Nephron progenitor cell (in vitro differentiated cells): ENCODE results near the gene CIB4.

ENCODE experiments used
- DNase-seq: peaks from one replicate; pipeline ENCODE4 v3.0.0; 2021
- H3K27ac Mint-ChIP-seq: 2 replicates; pipeline ENCODE4 v1.8.0; 2021; ENCODE audit warnings: mild to moderate bottlenecking, moderate library complexity, mixed read lengths
- H3K27me3 Mint-ChIP-seq: 2 replicates; pipeline ENCODE4 v1.8.0; 2021; ENCODE audit warnings: mild to moderate bottlenecking, low read depth, mixed read lengths; ENCODE audit not compliant: poor library complexity
- H3K36me3 Mint-ChIP-seq: 2 replicates; pipeline ENCODE4 v1.8.0; 2021; ENCODE audit warnings: low read depth, mixed read lengths
- H3K4me1 Mint-ChIP-seq: 2 replicates; pipeline ENCODE4 v1.8.0; 2021; ENCODE audit warnings: mixed read lengths
- H3K4me3 Mint-ChIP-seq: 2 replicates; pipeline ENCODE4 v1.8.0; 2021; ENCODE audit warnings: mild to moderate bottlenecking, moderate library complexity, mixed read lengths
- H3K9me3 Mint-ChIP-seq: 2 replicates; pipeline ENCODE4 v1.8.0; 2021; ENCODE audit warnings: mild to moderate bottlenecking, moderate library complexity, mixed read lengths
- TF ChIP-seq, protein P1 (sequence below): fragments of 200-600 bp; sonication (generic); IDR thresholded peaks from 2 replicates; pipeline ENCODE4 v1.5.0; 2021; ENCODE audit warnings: antibody characterized with exemption

CIB4 gene

DNA sequence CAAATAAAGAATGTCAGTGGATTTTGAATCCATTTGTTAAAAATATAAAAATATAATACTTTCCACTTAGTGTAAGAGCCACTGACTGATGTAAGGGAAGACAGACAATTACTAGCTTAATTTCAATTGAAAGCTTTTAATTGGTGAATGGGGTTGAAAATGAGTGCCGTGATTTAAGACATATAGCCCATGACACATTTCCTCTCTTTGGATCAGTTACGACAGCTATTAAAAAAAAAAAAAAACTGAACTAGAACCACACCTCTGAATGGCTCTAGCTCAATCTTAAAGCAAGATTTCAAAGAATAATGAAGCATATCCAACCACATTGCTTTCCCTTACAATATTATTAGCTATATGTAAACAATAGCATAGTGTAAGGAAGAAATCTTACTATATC, 44.0 kb downstream of the CIB4 start:
- Mint-ChIP-seq H3K9me3 (no peaks in the 10 kb centered on the region), H3K27me3 (peaks cover 30% of the 10 kb centered on the region), H3K27ac (no peak overlapping the region), H3K36me3 (no peaks in the 10 kb centered on the region), H3K4me3 (no peak overlapping the region), H3K4me1 (peaks cover 5% of the 10 kb centered on the region)
- TF ChIP-seq, protein P1, sequence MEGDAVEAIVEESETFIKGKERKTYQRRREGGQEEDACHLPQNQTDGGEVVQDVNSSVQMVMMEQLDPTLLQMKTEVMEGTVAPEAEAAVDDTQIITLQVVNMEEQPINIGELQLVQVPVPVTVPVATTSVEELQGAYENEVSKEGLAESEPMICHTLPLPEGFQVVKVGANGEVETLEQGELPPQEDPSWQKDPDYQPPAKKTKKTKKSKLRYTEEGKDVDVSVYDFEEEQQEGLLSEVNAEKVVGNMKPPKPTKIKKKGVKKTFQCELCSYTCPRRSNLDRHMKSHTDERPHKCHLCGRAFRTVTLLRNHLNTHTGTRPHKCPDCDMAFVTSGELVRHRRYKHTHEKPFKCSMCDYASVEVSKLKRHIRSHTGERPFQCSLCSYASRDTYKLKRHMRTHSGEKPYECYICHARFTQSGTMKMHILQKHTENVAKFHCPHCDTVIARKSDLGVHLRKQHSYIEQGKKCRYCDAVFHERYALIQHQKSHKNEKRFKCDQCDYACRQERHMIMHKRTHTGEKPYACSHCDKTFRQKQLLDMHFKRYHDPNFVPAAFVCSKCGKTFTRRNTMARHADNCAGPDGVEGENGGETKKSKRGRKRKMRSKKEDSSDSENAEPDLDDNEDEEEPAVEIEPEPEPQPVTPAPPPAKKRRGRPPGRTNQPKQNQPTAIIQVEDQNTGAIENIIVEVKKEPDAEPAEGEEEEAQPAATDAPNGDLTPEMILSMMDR = no peak
- DNase-seq = no peak

GRCh38 chr2:26595146-26595545, 46.0 kb downstream of the CIB4 start:
- Mint-ChIP-seq H3K27ac (no peak overlapping the region), H3K4me3 (no peak overlapping the region), H3K4me1 (peaks cover 20% of the 10 kb centered on the region), H3K36me3 (no peaks in the 10 kb centered on the region), H3K27me3 (peaks cover 35% of the 10 kb centered on the region), H3K9me3 (no peaks in the 10 kb centered on the region)
- TF ChIP-seq, protein P1 = no peak
- no peak for DNase-seq

DNA sequence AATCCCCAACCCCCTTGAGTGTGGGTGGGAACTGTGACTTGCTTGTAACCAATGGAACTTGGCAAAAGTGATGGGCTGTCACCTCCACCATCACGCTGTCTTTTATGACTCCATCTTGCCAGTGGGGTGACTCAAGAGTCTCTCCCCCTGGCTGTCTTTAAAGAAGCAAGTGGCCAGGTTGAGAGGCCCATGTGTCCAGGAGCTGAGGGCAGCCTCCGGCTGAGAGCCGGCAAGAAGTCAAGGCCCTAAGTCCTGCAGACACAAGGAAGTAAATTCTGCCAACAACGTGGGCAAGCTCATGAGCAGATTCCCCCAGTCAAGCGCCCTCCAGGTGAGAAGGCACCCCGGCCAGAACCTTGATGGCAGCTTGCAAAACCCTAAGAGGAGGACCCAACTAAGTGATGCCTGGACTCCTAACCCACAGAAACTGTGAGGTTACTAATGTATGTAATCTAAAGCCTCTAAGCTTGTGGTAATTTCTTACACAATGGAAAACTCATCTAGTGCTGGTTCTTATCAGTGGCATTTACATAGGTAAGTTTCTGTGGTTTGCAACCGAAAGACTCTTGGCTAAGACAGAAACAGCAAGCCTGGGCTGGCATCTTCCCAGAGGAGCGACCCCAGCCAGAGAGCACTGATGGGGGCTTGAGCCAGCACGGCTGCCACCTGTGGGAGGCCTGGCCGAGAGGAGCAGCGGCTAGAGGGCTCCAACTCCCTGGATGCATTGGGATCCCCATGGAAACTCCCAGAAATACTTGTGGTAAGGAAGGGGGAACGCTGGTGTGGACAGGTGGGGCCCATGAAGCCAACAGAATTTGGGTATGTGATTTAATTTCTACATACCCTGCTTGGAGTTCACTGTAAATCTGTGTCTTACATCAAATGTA, 49.3 kb downstream of the CIB4 start:
- no peaks in the 10 kb centered on the region for H3K36me3 Mint-ChIP-seq
- peaks cover 52% of the 10 kb centered on the region for H3K27me3 Mint-ChIP-seq
- no peak overlapping the region for H3K27ac Mint-ChIP-seq
- no peak overlapping the region for H3K4me3 Mint-ChIP-seq
- TF ChIP-seq, protein P1 = no peak
- peaks cover 20% of the 10 kb centered on the region for H3K4me1 Mint-ChIP-seq
- no peaks in the 10 kb centered on the region for H3K9me3 Mint-ChIP-seq
- no peak for DNase-seq

GRCh38 chr2:26590980-26591618, 50.1 kb downstream of the CIB4 start:
- H3K27me3 Mint-ChIP-seq = peaks cover 51% of the 10 kb centered on the region
- DNase-seq = no peak
- TF ChIP-seq, protein P1 = no peak
- no peaks in the 10 kb centered on the region for H3K9me3 Mint-ChIP-seq
- H3K4me1 Mint-ChIP-seq = peaks cover 20% of the 10 kb centered on the region
- peak overlapping the region; percentile 20 for H3K4me3 Mint-ChIP-seq
- H3K27ac Mint-ChIP-seq = peak overlapping the region; percentile 18
- H3K36me3 Mint-ChIP-seq = no peaks in the 10 kb centered on the region

- H3K9me3 Mint-ChIP-seq = no peaks in the 10 kb centered on the region
- H3K27me3 Mint-ChIP-seq = peaks cover 53% of the 10 kb centered on the region
- H3K27ac Mint-ChIP-seq = peak overlapping the region; percentile 18
- no peak for DNase-seq
- TF ChIP-seq, protein P1 = no peak
- no peak overlapping the region for H3K4me3 Mint-ChIP-seq
- H3K36me3 Mint-ChIP-seq = no peaks in the 10 kb centered on the region
- H3K4me1 Mint-ChIP-seq = peaks cover 15% of the 10 kb centered on the region
Measured at GRCh38 chr2:26590508-26590907, 50.7 kb downstream of the CIB4 start.
